GM12891 (cell line): ENCODE data around the gene SFXN5.

Experiments used
- PAX5 ChIP-seq: IDR thresholded peaks from 2 replicates; pipeline ENCODE4 v1.6.1; 2011; ENCODE audit warnings: low read length, moderate library complexity, mild to moderate bottlenecking; ENCODE audit not compliant: insufficient read depth, severe bottlenecking
- POLR2A ChIP-seq: IDR thresholded peaks from 2 replicates; pipeline ENCODE4 v1.6.1; 2011; ENCODE audit warnings: low read depth, low read length, control low read depth
- POLR2AphosphoS5 ChIP-seq: IDR thresholded peaks from 2 replicates; pipeline ENCODE4 v1.6.1; 2011; ENCODE audit warnings: low read depth, low read length, control low read depth
- SPI1 ChIP-seq: IDR thresholded peaks from 2 replicates; pipeline ENCODE4 v1.6.1; 2011; ENCODE audit warnings: low read depth, low read length, control low read depth
- TAF1 ChIP-seq: IDR thresholded peaks from 2 replicates; pipeline ENCODE4 v1.6.1; 2011; ENCODE audit warnings: low read depth, low read length, control low read depth

DNA sequence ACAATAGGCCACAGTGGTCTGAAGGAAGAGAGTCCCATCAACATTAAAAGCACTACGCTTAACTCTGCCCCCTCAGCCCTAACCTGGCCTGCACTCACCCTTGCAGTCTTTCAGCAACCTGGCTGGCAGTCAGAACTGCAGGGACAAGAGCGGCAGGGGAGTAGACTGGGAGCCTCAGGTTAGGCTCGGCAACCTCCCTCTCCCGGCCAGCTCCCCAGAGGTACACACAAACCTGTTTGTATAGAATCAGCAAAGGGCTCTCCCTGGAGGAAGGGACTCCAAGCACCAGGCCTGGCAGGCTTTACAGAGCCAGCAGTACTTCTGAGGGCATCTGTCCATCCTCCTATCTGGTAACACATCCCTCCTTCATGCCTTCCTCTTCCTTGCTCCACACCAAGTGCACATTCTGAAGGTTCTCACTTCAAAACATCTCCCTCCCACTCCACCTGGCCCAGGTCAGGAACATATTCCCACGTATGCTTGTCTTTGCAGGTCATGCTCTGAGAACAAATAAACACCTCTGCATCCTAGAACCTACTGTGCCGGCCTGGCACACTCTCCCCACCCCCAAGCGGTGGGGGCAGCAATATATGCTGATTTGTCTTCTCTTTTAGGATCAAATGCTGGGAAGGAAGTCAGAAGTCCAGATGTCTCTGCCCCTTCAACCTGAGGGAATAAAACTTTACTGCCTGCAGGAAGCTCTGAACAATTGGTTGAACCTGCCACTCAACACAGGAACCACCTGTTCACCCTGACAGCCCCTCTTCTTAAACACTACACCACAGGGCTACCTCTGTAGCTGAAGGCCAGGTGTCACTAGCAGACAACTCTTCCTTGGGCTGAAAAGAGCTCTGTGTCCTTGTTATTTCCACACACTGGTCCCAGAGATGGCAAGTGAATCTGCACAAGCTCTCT lies 12.6 kb upstream of the SFXN5 start:
- TF ChIP-seq POLR2A: no peak
- no peak for TF ChIP-seq TAF1
- no peak for TF ChIP-seq POLR2AphosphoS5
- no peak for TF ChIP-seq PAX5
- no peak for TF ChIP-seq SPI1
